Nephron (organoid): ENCODE results near the gene ATP2B3.

ENCODE experiments used
- H3K27ac Mint-ChIP-seq, 3 experiments: 2 replicates each; pipeline ENCODE4 v1.8.0; 2020; ENCODE audit warnings: mixed read lengths in 3 of 3, mild to moderate bottlenecking in 2 of 3, moderate library complexity in 1 of 3
- H3K27me3 Mint-ChIP-seq: 2 replicates; pipeline ENCODE4 v1.8.0; 2021; ENCODE audit warnings: low read depth, mild to moderate bottlenecking, moderate library complexity, mixed read lengths
- H3K36me3 Mint-ChIP-seq: 2 replicates; pipeline ENCODE4 v1.8.0; 2020; ENCODE audit warnings: low read depth, mixed read lengths
- H3K4me1 Mint-ChIP-seq: 2 replicates; pipeline ENCODE4 v1.8.0; 2020; ENCODE audit warnings: mixed read lengths
- H3K4me3 Mint-ChIP-seq, 3 experiments: 2 replicates each; pipeline ENCODE4 v1.8.0; 2020; ENCODE audit warnings: mild to moderate bottlenecking in 3 of 3, mixed read lengths in 3 of 3, moderate library complexity in 2 of 3
- H3K9me3 Mint-ChIP-seq: 2 replicates; pipeline ENCODE4 v1.8.0; 2020; ENCODE audit warnings: mixed read lengths
- TF ChIP-seq, protein P1 (sequence below), 3 experiments: fragments of 200-600 bp; sonication (generic); IDR thresholded peaks; one replicate each; pipeline ENCODE4 v1.5.0; 2021; ENCODE audit warnings: antibody characterized with exemption in 3 of 3; ENCODE audit not compliant: unreplicated experiment in 3 of 3

The ATP2B3 gene

DNA sequence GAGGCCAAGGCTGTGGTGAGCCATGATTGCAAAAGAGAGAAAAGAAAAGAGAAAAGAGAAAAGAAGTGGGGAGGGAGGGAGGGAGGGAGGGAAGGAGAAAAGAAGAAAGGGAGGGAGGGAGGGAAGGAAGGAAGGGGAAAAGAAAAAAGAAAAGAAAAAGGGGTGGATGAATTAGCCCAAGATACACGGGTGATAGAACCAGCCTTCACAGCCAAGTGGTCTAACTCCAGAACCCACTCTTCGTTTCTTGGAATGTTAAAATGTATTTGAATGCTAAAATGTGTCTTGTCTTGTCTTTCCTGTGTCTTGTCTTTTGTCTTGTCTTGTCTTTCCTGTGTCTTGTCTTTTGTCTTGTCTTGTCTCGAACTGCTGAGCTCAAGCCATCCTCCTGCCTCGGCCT lies 68.4 kb downstream of the ATP2B3 start:
- Mint-ChIP-seq H3K36me3 (peaks cover 26% of the 10 kb centered on the region), H3K27me3 (peaks cover 3% of the 10 kb centered on the region), H3K4me3 (no peak overlapping the region), H3K9me3 (peaks cover 12% of the 10 kb centered on the region), H3K27ac (no peak overlapping the region), H3K4me1 (peaks cover 13% of the 10 kb centered on the region)
- TF ChIP-seq, protein P1, sequence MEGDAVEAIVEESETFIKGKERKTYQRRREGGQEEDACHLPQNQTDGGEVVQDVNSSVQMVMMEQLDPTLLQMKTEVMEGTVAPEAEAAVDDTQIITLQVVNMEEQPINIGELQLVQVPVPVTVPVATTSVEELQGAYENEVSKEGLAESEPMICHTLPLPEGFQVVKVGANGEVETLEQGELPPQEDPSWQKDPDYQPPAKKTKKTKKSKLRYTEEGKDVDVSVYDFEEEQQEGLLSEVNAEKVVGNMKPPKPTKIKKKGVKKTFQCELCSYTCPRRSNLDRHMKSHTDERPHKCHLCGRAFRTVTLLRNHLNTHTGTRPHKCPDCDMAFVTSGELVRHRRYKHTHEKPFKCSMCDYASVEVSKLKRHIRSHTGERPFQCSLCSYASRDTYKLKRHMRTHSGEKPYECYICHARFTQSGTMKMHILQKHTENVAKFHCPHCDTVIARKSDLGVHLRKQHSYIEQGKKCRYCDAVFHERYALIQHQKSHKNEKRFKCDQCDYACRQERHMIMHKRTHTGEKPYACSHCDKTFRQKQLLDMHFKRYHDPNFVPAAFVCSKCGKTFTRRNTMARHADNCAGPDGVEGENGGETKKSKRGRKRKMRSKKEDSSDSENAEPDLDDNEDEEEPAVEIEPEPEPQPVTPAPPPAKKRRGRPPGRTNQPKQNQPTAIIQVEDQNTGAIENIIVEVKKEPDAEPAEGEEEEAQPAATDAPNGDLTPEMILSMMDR (IDR thresholded peaks at IDR 0.05; ENCODE audit: unreplicated experiment in 3 of 3) = no peak

DNA sequence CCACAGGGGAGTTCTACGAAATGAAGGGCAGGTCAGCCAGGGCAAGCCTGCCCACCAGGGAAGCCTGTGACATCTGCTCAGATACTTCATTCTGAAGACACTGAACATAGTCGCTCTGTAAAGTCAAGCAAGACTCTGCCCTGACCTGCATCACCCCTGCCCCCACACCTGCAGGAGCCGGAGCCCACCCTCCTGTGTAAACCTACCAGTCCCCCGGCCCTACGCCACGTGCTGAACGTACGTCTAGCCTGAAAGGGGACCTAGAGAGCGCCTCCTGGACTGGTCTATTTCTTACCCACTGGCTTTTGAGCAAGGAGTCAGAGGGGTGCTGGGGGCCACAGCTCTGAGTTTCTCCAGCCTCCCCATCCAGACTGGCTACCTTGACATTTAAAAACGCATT lies 69.9 kb downstream of the ATP2B3 start:
- H3K27me3 Mint-ChIP-seq = peaks cover 3% of the 10 kb centered on the region
- H3K9me3 Mint-ChIP-seq = peaks cover 14% of the 10 kb centered on the region
- H3K4me3 Mint-ChIP-seq = no peak overlapping the region
- TF ChIP-seq, protein P1 (IDR thresholded peaks at IDR 0.05; ENCODE audit: unreplicated experiment in 3 of 3) = no peak
- H3K4me1 Mint-ChIP-seq = peaks cover 13% of the 10 kb centered on the region
- H3K36me3 Mint-ChIP-seq = peaks cover 32% of the 10 kb centered on the region
- no peak overlapping the region for H3K27ac Mint-ChIP-seq

DNA sequence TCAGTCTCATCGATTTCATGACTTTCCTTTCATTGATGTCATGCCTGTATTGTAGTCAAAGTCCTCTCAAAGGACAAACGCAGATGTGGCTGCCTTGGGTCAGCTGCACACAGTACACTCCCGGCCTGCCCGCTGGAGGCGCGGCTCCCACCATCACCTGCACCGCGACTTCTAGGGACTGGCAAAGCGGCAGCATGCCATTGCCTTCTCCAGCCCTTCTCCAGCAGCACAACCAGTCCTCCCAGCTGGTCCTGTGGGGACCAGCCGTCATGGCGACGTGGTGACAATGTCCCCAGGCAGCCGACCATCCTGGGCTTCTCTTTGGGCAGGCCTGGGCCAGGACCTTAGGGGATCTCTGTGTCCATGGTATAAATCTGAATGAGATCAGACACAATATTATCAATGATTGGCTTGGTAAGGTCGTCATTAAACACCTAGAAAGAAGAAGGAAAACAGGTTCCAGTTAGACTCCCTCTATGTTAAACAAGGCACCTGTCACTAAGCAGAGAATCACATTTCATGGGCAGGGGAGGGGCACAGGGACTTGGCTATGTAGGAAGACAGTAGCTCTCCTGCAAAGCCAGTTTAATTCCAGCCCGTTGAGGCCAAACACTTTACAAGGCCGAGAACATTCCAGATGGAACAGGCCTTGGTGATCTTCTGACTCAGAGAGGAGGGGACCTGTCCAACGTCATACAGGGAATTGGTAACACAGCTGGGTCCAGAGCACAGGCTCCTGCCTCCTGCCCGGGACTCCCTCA lies 70.8 kb downstream of the ATP2B3 start:
- no peaks in the 10 kb centered on the region for H3K27me3 Mint-ChIP-seq
- no peak overlapping the region for H3K27ac Mint-ChIP-seq
- H3K36me3 Mint-ChIP-seq = peaks cover 38% of the 10 kb centered on the region
- H3K9me3 Mint-ChIP-seq = peaks cover 15% of the 10 kb centered on the region
- TF ChIP-seq, protein P1 (IDR thresholded peaks at IDR 0.05; ENCODE audit: unreplicated experiment in 3 of 3) = no peak
- no peak overlapping the region for H3K4me3 Mint-ChIP-seq
- H3K4me1 Mint-ChIP-seq = peaks cover 4% of the 10 kb centered on the region

DNA sequence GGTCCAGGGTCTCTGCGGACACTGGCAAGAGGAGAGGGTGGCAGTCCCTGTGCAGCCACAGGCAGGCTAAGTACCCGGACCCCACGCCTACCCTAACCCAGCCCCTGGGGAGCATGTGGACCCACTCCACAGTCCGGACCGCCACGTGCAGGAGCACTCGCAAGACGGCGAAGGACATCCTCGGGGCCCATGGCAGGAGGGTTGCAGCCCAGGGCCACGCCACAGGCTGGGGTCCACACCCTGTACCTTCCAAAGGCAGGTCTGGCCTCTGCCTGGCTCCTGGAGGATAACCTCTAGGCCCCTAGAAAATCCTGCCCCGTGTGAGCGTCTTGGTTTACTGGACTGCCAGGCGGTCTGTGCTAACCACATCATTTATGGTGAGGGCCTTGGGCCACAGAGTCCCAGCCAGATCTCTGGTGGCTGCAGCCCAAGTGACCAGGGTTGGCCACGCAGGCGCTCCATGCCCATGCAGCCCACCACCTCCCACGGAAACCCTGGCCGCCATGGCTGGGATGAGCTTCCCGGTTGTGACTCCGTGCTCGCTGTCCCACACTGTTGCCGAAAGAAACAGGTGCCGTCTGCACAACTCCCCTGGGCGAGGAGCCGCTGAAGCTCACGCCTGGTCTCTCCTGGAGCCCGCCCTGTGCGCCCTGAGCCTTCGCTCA lies 71.5 kb downstream of the ATP2B3 start:
- Mint-ChIP-seq H3K36me3 (peaks cover 43% of the 10 kb centered on the region), H3K27me3 (no peaks in the 10 kb centered on the region), H3K9me3 (peaks cover 15% of the 10 kb centered on the region), H3K4me3 (no peak overlapping the region), H3K27ac (no peak overlapping the region), H3K4me1 (no peaks in the 10 kb centered on the region)
- TF ChIP-seq, protein P1 (IDR thresholded peaks at IDR 0.05; ENCODE audit: unreplicated experiment in 3 of 3) = no peak

DNA sequence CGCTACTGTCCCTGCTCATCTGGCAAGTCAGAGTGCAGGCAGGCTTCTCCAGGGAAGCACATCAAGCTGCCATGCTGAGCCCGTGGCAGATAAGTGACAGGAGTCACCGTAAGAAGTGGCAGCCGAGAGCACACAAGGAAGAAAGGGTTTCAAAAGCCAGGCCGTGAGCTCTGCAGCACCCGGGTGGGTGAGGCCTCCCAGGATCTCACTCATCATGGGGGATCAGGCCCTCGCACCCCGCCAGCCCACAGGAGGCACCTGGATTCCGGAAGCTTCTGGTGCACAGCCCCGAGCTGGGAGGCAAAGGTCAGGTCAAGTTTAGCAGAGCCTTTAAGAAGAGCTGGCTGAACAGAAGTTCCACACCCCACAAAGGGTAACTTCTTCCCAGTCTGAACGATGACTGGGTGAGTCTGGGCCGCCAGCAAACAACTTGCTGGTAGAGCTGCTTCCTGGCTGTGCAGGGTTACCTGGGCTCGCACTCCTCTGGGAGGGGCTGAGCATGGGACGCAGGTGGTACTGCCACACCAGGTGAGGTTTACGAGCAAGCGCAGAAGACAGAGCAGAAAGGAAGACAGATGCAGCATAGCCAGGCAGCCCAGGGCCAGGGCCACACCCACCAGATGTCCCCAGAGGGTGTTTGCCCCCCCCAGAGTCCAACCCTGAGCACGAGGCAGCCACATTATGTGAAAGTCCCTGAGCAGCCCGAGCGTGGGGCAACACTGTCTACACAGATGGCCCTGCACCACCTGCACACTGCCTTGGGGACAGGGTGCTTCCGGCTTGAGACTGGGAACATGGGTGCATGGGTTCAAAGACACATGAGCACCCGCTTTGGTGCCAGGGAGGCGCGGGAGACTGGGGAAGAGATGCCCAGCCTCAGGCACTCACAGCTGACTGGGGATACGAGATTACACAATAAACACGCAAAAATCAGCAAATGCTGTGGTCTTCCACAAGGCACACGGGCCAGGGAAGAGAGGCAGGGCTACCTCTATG lies 73.8 kb downstream of the ATP2B3 start:
- Mint-ChIP-seq H3K4me3 (no peak overlapping the region), H3K27me3 (no peaks in the 10 kb centered on the region), H3K9me3 (peaks cover 18% of the 10 kb centered on the region), H3K36me3 (peaks cover 43% of the 10 kb centered on the region), H3K4me1 (no peaks in the 10 kb centered on the region), H3K27ac (no peak overlapping the region)
- TF ChIP-seq, protein P1 (IDR thresholded peaks at IDR 0.05; ENCODE audit: unreplicated experiment in 3 of 3) = no peak
